ENCODE data around the gene NTN3. TPM values are rescaled to one million over a fixed set of nuclear protein-coding genes. Genes with fewer than 3 reads are reported as not detected.
A peak's percentile ranks its signal among the peaks of the same experiment; 100 is the strongest.

NTN3 gene
- total RNA-seq, 1 experiment from 2014 or later, result not detected

- H3K9me3 ChIP-seq, result no peaks in the 10 kb centered on the region
- H3K27me3 ChIP-seq, result no peaks in the 10 kb centered on the region
- peaks cover 4% of the 10 kb centered on the region for H3K36me3 ChIP-seq
- DNase-seq, result no peak
- no peak overlapping the region for H3K4me3 ChIP-seq
These were observed 40.2 kb downstream of the NTN3 start for GRCh38 chr16:2511128-2511800.

GRCh38 chr16:2511996-2512734 lies 41.1 kb downstream of the NTN3 start:
- Histone ChIP-seq H3K9me3 (no peaks in the 10 kb centered on the region), H3K4me3 (no peak overlapping the region), H3K36me3 (peaks cover 11% of the 10 kb centered on the region), H3K27me3 (no peaks in the 10 kb centered on the region)
- DNase-seq, result no peak

- Histone ChIP-seq H3K4me3 (peak overlapping the region; percentile 95), H3K27me3 (no peaks in the 10 kb centered on the region), H3K36me3 (peaks cover 12% of the 10 kb centered on the region), H3K9me3 (no peaks in the 10 kb centered on the region)
- no peak for DNase-seq
These were observed 41.8 kb downstream of the NTN3 start for GRCh38 chr16:2512735-2513404.

- Histone ChIP-seq H3K36me3 (peaks cover 12% of the 10 kb centered on the region), H3K4me3 (peak within 1 kb of the TSS; percentile 95), H3K9me3 (no peaks in the 10 kb centered on the region), H3K27me3 (no peaks in the 10 kb centered on the region)
- DNase-seq, result peak; percentile 93
These were observed 42.6 kb downstream of the NTN3 start, which contains the start of gene ATP6V0C for GRCh38 chr16:2513405-2514332. ATP6V0C (plus strand) TSS chr16:2513952; CDS start chr16:2514104, 152 bp downstream.

- Histone ChIP-seq H3K9me3 (no peaks in the 10 kb centered on the region), H3K4me3 (peak overlapping the region; percentile 95), H3K27me3 (no peaks in the 10 kb centered on the region), H3K36me3 (peaks cover 20% of the 10 kb centered on the region)
- peak; percentile 37 for DNase-seq
These were observed 43.5 kb downstream of the NTN3 start for GRCh38 chr16:2514333-2515179.

GRCh38 chr16:2515180-2515851 lies 44.2 kb downstream of the NTN3 start:
- no peak for DNase-seq
- Histone ChIP-seq H3K27me3 (no peaks in the 10 kb centered on the region), H3K4me3 (peak overlapping the region; percentile 95), H3K36me3 (peaks cover 22% of the 10 kb centered on the region), H3K9me3 (no peaks in the 10 kb centered on the region)

- Histone ChIP-seq H3K9me3 (no peaks in the 10 kb centered on the region), H3K4me3 (no peak overlapping the region), H3K27me3 (no peaks in the 10 kb centered on the region), H3K36me3 (peaks cover 30% of the 10 kb centered on the region)
- no peak for DNase-seq
These were observed 45.5 kb downstream of the NTN3 start for GRCh38 chr16:2516391-2517240.

- Histone ChIP-seq H3K27me3 (no peaks in the 10 kb centered on the region), H3K9me3 (no peaks in the 10 kb centered on the region), H3K4me3 (no peak overlapping the region), H3K36me3 (peaks cover 39% of the 10 kb centered on the region)
- DNase-seq, result no peak
These were observed 47.0 kb downstream of the NTN3 start for GRCh38 chr16:2517954-2518605.

- Histone ChIP-seq H3K4me3 (no peak overlapping the region; the same call in 1 of the 2 replicates), H3K9me3 (no peaks in the 10 kb centered on the region), H3K27me3 (no peaks in the 10 kb centered on the region), H3K36me3 (peaks cover 48% of the 10 kb centered on the region)
- no peak for DNase-seq
These were observed 48.0 kb downstream of the NTN3 start for GRCh38 chr16:2518823-2519710.

GRCh38 chr16:2519711-2520080 lies 48.6 kb downstream of the NTN3 start:
- Histone ChIP-seq H3K9me3 (no peaks in the 10 kb centered on the region), H3K4me3 (peak overlapping the region; percentile 69), H3K27me3 (no peaks in the 10 kb centered on the region), H3K36me3 (peaks cover 53% of the 10 kb centered on the region)
- no peak for DNase-seq

- Histone ChIP-seq H3K27me3 (no peaks in the 10 kb centered on the region), H3K36me3 (peaks cover 56% of the 10 kb centered on the region), H3K4me3 (peak within 1 kb of the TSS; percentile 69), H3K9me3 (no peaks in the 10 kb centered on the region)
- peak; percentile 92 for DNase-seq
These were observed 49.1 kb downstream of the NTN3 start, which contains the start of gene AMDHD2 for GRCh38 chr16:2520097-2520783. AMDHD2 (plus strand) TSS chr16:2520371; CDS start chr16:2520459, 88 bp downstream.

- H3K36me3 ChIP-seq, result peaks cover 62% of the 10 kb centered on the region
- H3K27me3 ChIP-seq, result no peaks in the 10 kb centered on the region
- H3K9me3 ChIP-seq, result no peaks in the 10 kb centered on the region
- no peak for DNase-seq
- peak overlapping the region; percentile 69 for H3K4me3 ChIP-seq
These were observed 49.9 kb downstream of the NTN3 start for GRCh38 chr16:2520784-2521531.
